Activated CD8-positive, alpha-beta memory T cell treated with anti-CD3 and anti-CD28 coated beads, Interleukin-2, amount 50 U/mL, for 48 hours (primary cell): ENCODE measurements around the gene MLXIP.
"Not testable (repeated sequence)": the region's sequence is repeated elsewhere in the genome, so short reads cannot be mapped to it uniquely, and the experiment has no call there.

ENCODE experiments used
- DNase-seq: peaks from one replicate; pipeline ENCODE4 v3.0.0-alpha.2; 2020

Gene MLXIP, protein sequence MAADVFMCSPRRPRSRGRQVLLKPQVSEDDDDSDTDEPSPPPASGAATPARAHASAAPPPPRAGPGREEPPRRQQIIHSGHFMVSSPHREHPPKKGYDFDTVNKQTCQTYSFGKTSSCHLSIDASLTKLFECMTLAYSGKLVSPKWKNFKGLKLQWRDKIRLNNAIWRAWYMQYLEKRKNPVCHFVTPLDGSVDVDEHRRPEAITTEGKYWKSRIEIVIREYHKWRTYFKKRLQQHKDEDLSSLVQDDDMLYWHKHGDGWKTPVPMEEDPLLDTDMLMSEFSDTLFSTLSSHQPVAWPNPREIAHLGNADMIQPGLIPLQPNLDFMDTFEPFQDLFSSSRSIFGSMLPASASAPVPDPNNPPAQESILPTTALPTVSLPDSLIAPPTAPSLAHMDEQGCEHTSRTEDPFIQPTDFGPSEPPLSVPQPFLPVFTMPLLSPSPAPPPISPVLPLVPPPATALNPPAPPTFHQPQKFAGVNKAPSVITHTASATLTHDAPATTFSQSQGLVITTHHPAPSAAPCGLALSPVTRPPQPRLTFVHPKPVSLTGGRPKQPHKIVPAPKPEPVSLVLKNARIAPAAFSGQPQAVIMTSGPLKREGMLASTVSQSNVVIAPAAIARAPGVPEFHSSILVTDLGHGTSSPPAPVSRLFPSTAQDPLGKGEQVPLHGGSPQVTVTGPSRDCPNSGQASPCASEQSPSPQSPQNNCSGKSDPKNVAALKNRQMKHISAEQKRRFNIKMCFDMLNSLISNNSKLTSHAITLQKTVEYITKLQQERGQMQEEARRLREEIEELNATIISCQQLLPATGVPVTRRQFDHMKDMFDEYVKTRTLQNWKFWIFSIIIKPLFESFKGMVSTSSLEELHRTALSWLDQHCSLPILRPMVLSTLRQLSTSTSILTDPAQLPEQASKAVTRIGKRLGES

DNA sequence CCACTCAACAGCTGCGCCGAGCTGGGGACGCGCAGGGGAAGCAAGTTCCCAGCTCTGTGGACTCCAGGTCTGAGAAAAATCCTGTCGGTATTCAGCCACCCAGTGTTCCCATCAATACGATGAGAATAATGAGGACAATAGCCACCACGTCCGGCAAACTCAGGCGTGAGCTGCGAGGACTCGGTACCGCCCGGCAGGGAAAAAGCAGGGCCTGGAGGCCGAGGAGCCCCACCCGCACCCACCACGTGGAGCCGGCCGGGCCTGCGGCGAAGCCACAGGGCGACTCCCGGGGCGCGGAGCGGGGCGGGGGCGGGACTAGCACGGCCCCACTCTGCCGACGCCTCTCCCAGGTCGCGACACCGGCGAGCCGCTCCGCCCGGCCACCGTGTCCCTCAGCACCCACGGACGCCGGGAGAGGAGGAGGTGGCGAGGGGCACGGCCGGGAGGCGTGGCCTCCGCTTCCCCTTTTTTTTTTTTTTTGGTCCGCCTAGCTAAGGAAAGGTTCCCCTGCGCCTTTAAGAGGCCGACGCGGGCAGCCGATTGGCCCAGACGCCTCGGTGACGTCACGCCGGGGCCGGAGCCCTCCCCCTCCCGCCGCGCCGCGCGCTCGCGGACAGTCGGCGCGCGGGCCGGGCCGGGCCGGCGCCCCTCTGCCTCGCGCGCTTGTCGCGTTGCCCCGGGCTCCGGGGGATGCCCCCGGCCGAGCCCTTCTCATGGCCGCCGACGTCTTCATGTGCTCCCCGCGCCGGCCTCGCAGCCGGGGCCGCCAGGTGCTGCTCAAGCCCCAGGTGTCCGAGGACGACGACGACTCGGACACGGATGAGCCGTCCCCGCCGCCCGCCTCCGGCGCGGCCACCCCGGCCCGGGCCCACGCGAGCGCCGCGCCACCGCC, at the start of gene MLXIP:
Gene MLXIP, plus strand, starts transcription at position 616 of the 892 bp plus-strand sequence. Its CDS starts 98 bp downstream, at position 714.
- DNase-seq, result peak; percentile 95

DNA sequence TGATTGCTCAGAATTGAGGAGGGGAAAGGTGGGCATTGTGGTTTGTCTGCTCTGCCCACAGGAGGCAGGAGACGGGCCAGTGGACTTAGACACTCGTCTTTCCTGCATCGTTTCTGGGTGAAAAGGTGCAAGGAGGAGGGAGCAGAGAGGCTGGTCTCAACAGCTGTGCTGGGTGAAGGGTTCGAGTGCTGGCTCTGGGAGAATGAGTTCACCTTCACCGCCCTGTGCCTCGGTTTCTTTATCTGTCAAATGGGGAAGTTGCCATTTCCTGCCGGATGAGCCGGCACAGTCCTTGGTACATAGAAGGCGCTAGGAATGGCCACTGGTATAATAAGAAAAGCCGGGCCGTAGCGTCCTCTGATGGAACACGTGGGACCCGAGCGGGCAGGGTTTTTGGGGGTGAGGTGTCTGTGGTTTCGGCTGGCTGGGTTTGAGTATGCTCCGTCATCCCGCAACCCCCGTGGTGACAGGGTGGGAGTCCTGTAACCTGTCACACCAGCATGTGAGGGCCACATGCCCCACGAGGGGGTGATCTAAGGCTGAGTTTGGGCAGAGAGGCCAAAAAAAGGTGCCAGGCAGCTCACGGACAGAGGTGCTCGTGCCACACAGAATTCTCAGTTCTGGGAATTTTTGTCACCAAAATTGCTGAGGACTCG, 49.5 kb upstream of the MLXIP start:
- peak; percentile 84 for DNase-seq

- DNase-seq, result no peak
Measured at GRCh38 chr12:122029620-122030423, 48.7 kb upstream of the MLXIP start.

GRCh38 chr12:122030424-122031035, 48.0 kb upstream of the MLXIP start:
- DNase-seq, result no peak

- DNase-seq, result peak; percentile 88
Measured at GRCh38 chr12:122031342-122032216, 47.0 kb upstream of the MLXIP start.

- no peak for DNase-seq
Measured at GRCh38 chr12:122032580-122032979, 46.0 kb upstream of the MLXIP start.

GRCh38 chr12:122035292-122035691, 43.3 kb upstream of the MLXIP start:
- DNase-seq, result no peak

DNA sequence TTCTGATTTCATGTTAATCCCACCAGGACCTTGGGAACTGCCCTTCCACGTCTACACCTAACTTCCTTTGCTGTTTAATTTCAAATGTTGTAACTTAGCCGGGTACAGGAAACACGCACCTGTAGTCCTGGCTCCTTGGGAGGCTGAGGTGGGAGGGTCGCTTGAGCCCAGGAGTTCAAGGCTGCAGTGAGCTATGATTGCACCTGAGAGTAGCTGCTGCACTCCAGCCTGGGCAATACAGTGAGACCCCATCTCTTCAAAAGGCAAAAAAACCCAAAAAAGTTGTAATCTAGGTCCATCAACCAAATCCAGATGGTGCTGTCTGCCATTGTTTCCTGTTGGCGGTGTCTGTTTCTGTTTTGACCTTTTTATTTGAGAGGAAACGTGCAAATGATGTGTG, 42.4 kb upstream of the MLXIP start:
- no peak for DNase-seq

DNA sequence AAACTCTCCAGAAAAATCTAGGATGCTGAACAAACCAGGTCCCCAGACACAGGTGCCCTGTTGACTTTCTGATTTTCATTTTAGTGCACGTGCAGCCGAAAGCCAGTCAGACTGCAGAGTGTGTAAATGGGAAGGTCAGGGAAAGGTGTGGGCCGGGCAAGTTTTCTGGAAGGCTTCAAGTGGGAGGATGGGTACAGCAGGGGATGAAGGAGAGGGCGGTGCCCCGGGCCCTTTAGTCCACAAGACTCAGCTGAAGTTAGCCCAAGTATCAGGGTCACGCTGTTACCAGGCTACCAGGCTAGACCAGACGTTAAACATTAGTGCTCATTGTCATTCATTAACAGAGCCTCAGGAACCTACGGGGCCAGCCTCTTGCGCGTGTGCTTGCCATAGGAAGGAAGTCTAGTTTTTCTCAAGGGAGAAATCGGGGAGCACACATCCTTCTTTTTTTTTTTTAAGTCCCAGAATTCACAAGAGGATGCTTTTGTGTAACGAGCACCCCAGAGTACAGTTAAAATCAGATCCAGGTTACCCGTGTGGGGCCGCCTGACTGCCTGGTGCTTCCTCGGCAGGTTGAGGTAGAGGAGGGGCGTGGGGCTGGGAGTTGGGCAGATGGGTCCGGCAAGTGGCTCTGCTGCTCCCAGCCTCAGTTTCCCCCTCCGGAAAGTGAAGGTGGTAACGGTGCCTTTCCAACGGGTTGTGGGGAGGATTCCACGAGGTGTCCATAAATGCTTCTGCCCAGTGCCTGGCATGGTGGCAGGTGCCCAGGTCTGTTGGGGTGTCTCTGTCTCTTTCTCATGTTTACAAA, 37.8 kb upstream of the MLXIP start:
- DNase-seq, result no peak

GRCh38 chr12:122041458-122041857, 37.1 kb upstream of the MLXIP start:
- DNase-seq, result not testable (repeated sequence)

DNA sequence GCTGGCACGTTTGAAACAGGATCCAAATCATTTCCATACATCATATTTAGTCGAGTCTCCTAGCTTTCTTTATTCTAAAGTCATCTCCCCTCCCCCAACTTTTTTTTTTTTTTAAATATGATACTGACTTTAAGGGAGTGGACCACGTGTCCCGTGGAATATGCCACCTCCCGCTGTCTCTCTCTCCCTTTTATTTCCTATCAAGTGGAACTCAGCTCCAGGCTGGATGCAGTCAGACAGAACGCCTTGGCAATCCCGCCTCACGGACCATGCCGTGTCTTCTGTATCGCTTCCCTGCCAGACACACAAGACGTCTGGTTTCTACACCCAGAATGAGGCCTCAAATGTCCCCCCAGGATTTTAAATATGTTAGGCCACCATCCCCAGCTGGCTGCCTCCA, 35.6 kb upstream of the MLXIP start:
- DNase-seq, result no peak

- DNase-seq, result no peak
Measured at GRCh38 chr12:122043476-122043875, 35.1 kb upstream of the MLXIP start.

GRCh38 chr12:122045262-122045661, 33.3 kb upstream of the MLXIP start:
- DNase-seq, result no peak

DNA sequence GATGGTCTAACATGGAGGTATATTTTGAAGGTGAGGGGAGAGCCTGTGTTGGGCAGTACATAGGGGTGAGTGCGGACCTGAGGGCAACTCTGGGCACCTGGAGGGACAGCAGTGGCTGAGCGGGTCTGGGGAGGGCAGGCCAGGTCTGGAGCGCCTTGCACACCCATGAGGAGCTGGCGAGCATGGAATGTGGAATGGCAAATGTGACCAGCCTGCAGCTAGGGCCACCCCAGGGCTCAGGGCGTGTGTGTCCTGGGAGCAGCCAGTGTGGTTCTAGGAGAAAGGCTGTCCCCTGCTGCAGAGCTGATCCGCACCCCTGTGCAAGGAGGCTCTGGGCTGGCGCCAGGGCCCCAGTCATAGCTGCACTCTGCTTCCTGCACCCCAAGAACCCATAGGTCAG, 32.4 kb upstream of the MLXIP start:
- no peak for DNase-seq

DNA sequence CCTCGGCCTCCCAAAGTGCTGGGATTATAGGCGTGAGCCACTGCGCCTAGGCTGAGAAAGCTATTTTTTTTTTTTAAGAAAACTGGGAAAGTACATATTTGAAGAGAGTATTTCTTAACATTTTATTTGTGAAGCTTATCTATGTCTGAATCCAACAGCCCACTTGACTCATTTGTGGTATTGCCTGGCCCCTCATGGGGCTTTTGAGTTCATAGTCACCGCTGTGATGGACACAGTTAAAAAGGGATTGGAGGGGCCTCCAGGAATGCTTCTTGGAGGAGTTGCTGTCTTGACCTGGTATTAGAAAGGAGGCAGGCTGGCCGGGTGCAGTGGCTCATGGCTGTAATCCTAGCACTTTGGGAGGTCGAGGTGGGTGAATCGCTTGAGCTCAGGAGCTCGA, 30.4 kb upstream of the MLXIP start:
- DNase-seq, result no peak

GRCh38 chr12:122049827-122050226, 28.7 kb upstream of the MLXIP start:
- no peak for DNase-seq

DNA sequence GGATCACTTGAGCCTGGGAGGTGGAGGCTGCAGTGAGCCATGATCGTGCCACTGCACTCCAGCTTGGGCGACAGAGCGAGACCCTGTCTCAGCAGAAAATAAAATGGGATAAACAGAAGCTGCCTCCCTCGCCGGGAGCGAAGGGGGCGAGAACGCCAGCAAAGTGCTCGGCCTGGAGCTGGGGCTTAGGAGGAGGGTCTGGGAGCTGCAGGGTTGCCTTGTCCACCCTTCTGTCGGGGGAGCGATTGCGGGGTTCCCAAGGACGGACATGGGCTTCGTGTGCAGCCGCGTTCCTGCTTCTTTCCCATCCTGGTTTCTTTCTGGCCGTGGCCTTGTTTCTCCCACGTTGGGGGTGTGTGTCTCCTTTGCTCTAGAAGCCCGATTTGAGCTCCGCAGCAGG, 27.9 kb upstream of the MLXIP start:
- no peak for DNase-seq

DNA sequence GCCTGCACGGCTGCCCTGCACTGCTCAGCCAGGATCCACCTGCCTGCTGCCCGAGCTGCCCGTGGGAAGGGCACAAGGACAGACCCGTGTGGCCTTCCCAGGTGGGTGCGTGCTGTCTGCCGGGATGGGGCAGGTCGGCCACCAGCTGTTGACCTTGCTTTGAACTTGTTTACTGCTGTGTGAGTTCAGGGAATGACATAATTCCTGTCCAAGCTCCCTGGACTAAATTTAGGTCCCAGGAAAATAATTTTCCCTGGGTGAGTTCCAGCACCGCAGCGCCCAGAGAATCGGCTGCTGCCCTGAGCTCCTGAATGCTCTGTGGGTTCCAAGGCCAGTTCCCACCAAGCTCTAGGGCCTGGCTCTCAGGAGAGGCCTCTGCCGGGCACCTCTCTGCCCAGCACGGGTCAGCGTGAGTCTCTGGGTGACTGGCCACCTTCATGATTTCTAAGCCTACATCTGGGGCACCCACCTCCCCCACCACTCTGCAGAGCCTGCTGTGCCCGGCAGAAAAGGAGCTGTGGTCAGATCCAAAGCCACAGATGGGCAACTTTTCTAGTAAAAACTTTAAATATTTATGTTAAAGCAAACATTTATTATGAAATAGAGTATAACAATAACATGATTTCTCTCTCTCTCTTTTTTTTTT, 27.2 kb upstream of the MLXIP start:
- DNase-seq, result no peak
